ENCODE data around the gene COPB2. TPM values are rescaled to one million over a fixed set of nuclear protein-coding genes. Genes with fewer than 3 reads are reported as not detected.

The COPB2 gene
- total and polyA plus RNA-seq, 2 donors (not counting 3 experiments of a cell fraction or from before 2014, with no cell fraction given): 72.1 to 146 TPM

DNA sequence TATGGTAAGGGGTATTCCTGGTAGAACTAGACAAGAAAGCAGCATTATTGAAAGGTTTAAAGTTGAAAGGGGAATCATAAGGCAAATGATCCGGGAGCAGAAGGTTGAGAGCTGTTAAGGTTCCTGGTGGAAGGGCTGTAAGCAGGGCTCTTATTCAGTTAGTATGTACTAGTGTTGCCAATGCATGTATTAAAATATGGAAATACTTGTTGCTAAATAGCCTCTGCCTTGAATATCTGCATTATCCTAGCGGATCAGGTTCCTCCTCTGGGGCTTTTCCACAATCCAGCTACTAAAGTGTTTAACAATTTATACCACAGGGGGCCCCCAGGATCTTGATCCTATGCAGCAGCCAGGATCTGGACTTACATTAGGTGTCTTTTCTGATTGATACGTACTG, 7.3 kb upstream of the COPB2 start:
- TF ChIP-seq GATA2 (IDR thresholded peaks at IDR 0.05; ENCODE audit: insufficient read depth, insufficient read length, low read depth, low read length) (no peak), POLR2A (IDR thresholded peaks at IDR 0.05; ENCODE audit: low read depth, low read length) (no peak), POLR2AphosphoS5 (IDR thresholded peaks at IDR 0.05; ENCODE audit: insufficient read depth, low read depth, low read length) (no peak), JUN (IDR thresholded peaks at IDR 0.05; ENCODE audit: borderline replicate concordance, insufficient read depth, insufficient read length, low read depth) (no peak), MYC (IDR thresholded peaks at IDR 0.05; ENCODE audit: low read depth, low read length) (no peak), EZH2 (IDR thresholded peaks at IDR 0.05; ENCODE audit: borderline replicate concordance, low read depth, low read length, severe bottlenecking) (no peak), FOS (IDR thresholded peaks at IDR 0.05; ENCODE audit: borderline replicate concordance, insufficient read depth, low read length) (no peak)
- TF ChIP-seq, protein P1, sequence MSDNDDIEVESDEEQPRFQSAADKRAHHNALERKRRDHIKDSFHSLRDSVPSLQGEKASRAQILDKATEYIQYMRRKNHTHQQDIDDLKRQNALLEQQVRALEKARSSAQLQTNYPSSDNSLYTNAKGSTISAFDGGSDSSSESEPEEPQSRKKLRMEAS (IDR thresholded peaks at IDR 0.05; ENCODE audit: insufficient read depth, insufficient read length): no peak
- TF ChIP-seq, protein P2, sequence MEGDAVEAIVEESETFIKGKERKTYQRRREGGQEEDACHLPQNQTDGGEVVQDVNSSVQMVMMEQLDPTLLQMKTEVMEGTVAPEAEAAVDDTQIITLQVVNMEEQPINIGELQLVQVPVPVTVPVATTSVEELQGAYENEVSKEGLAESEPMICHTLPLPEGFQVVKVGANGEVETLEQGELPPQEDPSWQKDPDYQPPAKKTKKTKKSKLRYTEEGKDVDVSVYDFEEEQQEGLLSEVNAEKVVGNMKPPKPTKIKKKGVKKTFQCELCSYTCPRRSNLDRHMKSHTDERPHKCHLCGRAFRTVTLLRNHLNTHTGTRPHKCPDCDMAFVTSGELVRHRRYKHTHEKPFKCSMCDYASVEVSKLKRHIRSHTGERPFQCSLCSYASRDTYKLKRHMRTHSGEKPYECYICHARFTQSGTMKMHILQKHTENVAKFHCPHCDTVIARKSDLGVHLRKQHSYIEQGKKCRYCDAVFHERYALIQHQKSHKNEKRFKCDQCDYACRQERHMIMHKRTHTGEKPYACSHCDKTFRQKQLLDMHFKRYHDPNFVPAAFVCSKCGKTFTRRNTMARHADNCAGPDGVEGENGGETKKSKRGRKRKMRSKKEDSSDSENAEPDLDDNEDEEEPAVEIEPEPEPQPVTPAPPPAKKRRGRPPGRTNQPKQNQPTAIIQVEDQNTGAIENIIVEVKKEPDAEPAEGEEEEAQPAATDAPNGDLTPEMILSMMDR (IDR thresholded peaks at IDR 0.05; ENCODE audit: extremely low read depth in 1 of 2, insufficient read depth in 1 of 2, low read depth in 1 of 2, low read length in 2 of 2): no peak
- ChIA-PET CTCF (no interaction called here), POLR2A (no interaction called here)
- FAIRE-seq (no peak), DNase-seq (ENCODE audit: low read depth, low spot score) (no peak)
- Histone ChIP-seq H3K4me3 (replicated peaks in 1 of 3; ENCODE audit: insufficient read depth in 1 of 3, low read depth in 1 of 3, low read length in 3 of 3) (no peak overlapping the region), H3K27ac (ENCODE audit: insufficient read depth, low read depth, low read length) (no peak overlapping the region), H3K27me3 (ENCODE audit: control insufficient read depth in 2 of 2, insufficient read depth in 2 of 2, low read length in 2 of 2) (peaks cover 7 to 17% of the 10 kb centered on the region in 2 experiments), H3K4me1 (ENCODE audit: control insufficient read depth, extremely low read depth, insufficient read depth, low read length) (no peaks in the 10 kb centered on the region), H4K20me1 (replicated peaks; ENCODE audit: control insufficient read depth, extremely low read depth, insufficient read depth, low read length) (no peaks in the 10 kb centered on the region), H3K9me1 (replicated peaks; ENCODE audit: control insufficient read depth, extremely low read depth, insufficient read depth, low read length) (no peaks in the 10 kb centered on the region), H3K9me3 (replicated peaks; ENCODE audit: control insufficient read depth, insufficient read depth, low read length) (no peaks in the 10 kb centered on the region), H3K9ac (replicated peaks; ENCODE audit: extremely low read depth, insufficient read depth, low read length) (no peak overlapping the region), H3K79me2 (ENCODE audit: control insufficient read depth, insufficient read depth, low read length) (no peaks in the 10 kb centered on the region), H3K36me3 (ENCODE audit: control insufficient read depth in 2 of 2, extremely low read depth in 1 of 2, insufficient read depth in 2 of 2, low read length in 2 of 2) (no peaks in the 10 kb centered on the region), H3K4me2 (ENCODE audit: insufficient read depth, low read length) (no peak overlapping the region), H2AFZ (ENCODE audit: low read depth, low read length) (no peak overlapping the region)
- dilution Hi-C loops (cut with MboI; ENCODE audit: extremely low pct_ligation_motif_present, low sequenced_read_pairs) (no loop called here), intact Hi-C loops (cut with micrococcal nuclease) (no loop called here)
- BruUV-seq (replicated peaks): no TSS peak
